K562 (cell line): Measurements from ENCODE around the gene HNF4A. TPM values are rescaled to one million over a fixed set of nuclear protein-coding genes. Genes with fewer than 3 reads are reported as not detected.

ENCODE experiments used
- ATAC-seq: fragments of 200-7000 bp; cut with Tn5 transposase; 3 replicates; pipeline ENCODE4 v1.9.1; 2020; ENCODE audit warnings: moderate library complexity
- BruUV-seq: library from RNA; stranded (reverse); fragments of 400-500 nt; replicated peaks from 2 replicates; lab custom pipeline; 2021; lab: Mats Ljungman, UMichigan
- CTCF ChIA-PET: fragments of 300-600 bp; formaldehyde crosslinking; extraction: SDS; loops from one replicate; lab custom pipeline; 2021; ENCODE audit warnings: low intra/inter-chr PET ratio; lab: Yijun Ruan, JAX
- POLR2A ChIA-PET: fragments of 300-600, 350-650 bp; sonication (Branson Sonifier 250); formaldehyde crosslinking; extraction: SDS; loops from one replicate; lab custom pipeline; 2021; ENCODE audit warnings: antibody characterized with exemption, inconsistent platforms; lab: Yijun Ruan, JAX
- DNase-seq, 4 experiments: peaks; one replicate each; pipeline versions ENCODE4 v3.0.0 to v3.0.0-alpha.2; 2011 to 2018; ENCODE audit warnings: low spot score in 3 of 4, mixed read lengths in 3 of 4; ENCODE audit errors: extremely low read depth in 1 of 4
- FAIRE-seq: peaks from 2 replicates; lab custom pipeline; 2011; peaks lifted over from hg19 to GRCh38; lab: Jason Lieb, UNC
- H2AFZ ChIP-seq: 2 replicates; pipeline ENCODE4 v1.6.0; 2011; ENCODE audit warnings: low read depth, low read length, control low read depth, inconsistent platforms
- H3K27ac ChIP-seq: fragments of 200-600 bp; 3 replicates; pipeline ENCODE4 v1.8.0; 2011; ENCODE audit warnings: low read depth, mild to moderate bottlenecking, control low read depth, inconsistent platforms, low read length, moderate library complexity, mixed read lengths; ENCODE audit errors: extremely low read depth
- H3K27me3 ChIP-seq, 2 experiments: fragments of 300-600 bp in 1 of 2; 2 replicates in 1 of 2; 3 replicates in 1 of 2; pipeline versions ENCODE4 v1.6.0 to v1.8.0; 2011; ENCODE audit warnings: inconsistent platforms in 2 of 2, low read length in 2 of 2, mild to moderate bottlenecking in 1 of 2, mixed read lengths in 1 of 2, moderate library complexity in 1 of 2; ENCODE audit not compliant: control insufficient read depth in 2 of 2, insufficient read depth in 2 of 2
- H3K36me3 ChIP-seq: fragments of 300-600 bp; 3 replicates; pipeline ENCODE4 v1.8.0; 2011; ENCODE audit warnings: mild to moderate bottlenecking, low read length, inconsistent platforms; ENCODE audit not compliant: control insufficient read depth, insufficient read depth
- H3K4me1 ChIP-seq, 2 experiments: fragments of 200-600 bp in 1 of 2; replicated peaks in 1 of 2; 2 replicates in 1 of 2; 3 replicates in 1 of 2; pipeline versions ENCODE4 v1.5.1 to v1.8.0; 2011; ENCODE audit warnings: inconsistent platforms in 2 of 2, low read length in 2 of 2, mild to moderate bottlenecking in 1 of 2, mixed read lengths in 1 of 2, moderate library complexity in 1 of 2; ENCODE audit not compliant: control insufficient read depth in 2 of 2, insufficient read depth in 2 of 2
- H3K4me2 ChIP-seq: 2 replicates; pipeline ENCODE4 v1.6.1; 2011; ENCODE audit warnings: low read length, control low read depth, inconsistent platforms, mixed read lengths; ENCODE audit not compliant: insufficient read depth
- H3K4me3 ChIP-seq: fragments of 200-600 bp; sonication (generic), shearing (Covaris generic); 2 replicates; pipeline ENCODE4 v1.5.1; 2016; ENCODE audit warnings: control low read depth, inconsistent platforms
- H3K79me2 ChIP-seq: fragments of 200-600 bp; 3 replicates; pipeline ENCODE4 v1.8.0; 2011; ENCODE audit warnings: low read length, inconsistent platforms; ENCODE audit not compliant: control insufficient read depth, insufficient read depth
- H3K9ac ChIP-seq, 2 experiments: 2 replicates each; pipeline versions ENCODE4 v1.6.0 to v1.6.1; 2011; ENCODE audit warnings: low read depth in 2 of 2, low read length in 2 of 2, control low read depth in 1 of 2, inconsistent platforms in 1 of 2, mild to moderate bottlenecking in 1 of 2, mixed read lengths in 1 of 2; ENCODE audit not compliant: insufficient read depth in 1 of 2
- H3K9me1 ChIP-seq: one replicate; pipeline ENCODE4 v1.6.0; 2011; ENCODE audit warnings: inconsistent platforms, mild to moderate bottlenecking, low read length, moderate library complexity; ENCODE audit not compliant: control insufficient read depth, insufficient read depth
- H3K9me3 ChIP-seq: replicated peaks from 2 replicates; pipeline ENCODE4 v1.5.1; 2011; ENCODE audit warnings: low read depth, low read length, inconsistent platforms; ENCODE audit not compliant: control insufficient read depth, insufficient read depth
- H4K20me1 ChIP-seq: replicated peaks from 2 replicates; pipeline ENCODE4 v1.6.1; 2011; ENCODE audit warnings: low read length, inconsistent platforms, mixed read lengths; ENCODE audit not compliant: control insufficient read depth, insufficient read depth
- BCOR ChIP-seq: fragments of 450-650 bp; IDR thresholded peaks from 2 replicates; pipeline ENCODE4 v1.6.1; 2016
- MLLT1 ChIP-seq, 2 experiments: fragments of 450-650 bp; IDR thresholded peaks; 2 replicates each; pipeline ENCODE4 v1.6.1; 2016
- NBN ChIP-seq: fragments of 450-650 bp; IDR thresholded peaks from 2 replicates; pipeline ENCODE4 v1.6.1; 2016; ENCODE audit warnings: low read depth, mild to moderate bottlenecking
- RBM25 ChIP-seq: fragments of 200-400 bp; formaldehyde crosslinking; IDR thresholded peaks from 2 replicates; pipeline ENCODE4 v1.6.1; 2018; ENCODE audit warnings: low read length, low read depth, moderate library complexity; ENCODE audit not compliant: severe bottlenecking
- SMARCA5 ChIP-seq: fragments of 450-650 bp; IDR thresholded peaks from 2 replicates; pipeline ENCODE4 v1.6.1; 2016
- ZBTB40 ChIP-seq, 2 experiments: fragments of 450-650 bp in 1 of 2; sonication (generic) in 1 of 2; formaldehyde crosslinking in 1 of 2; IDR thresholded peaks; 2 replicates each; pipeline versions ENCODE4 v1.7.1 to v1.9.0; 2016 to 2022; ENCODE audit warnings: inconsistent platforms in 1 of 2, mild to moderate bottlenecking in 1 of 2, missing genetic modification reagents in 1 of 2
- ZKSCAN3 ChIP-seq: fragments of 250-450 bp; sonication (Bioruptor Pico); IDR thresholded peaks from 2 replicates; pipeline ENCODE4 v1.4.0; 2020
- WGBS: fragments of 100-300 bp; shearing (Covaris generic); methylation state at CpG from one replicate; pipeline ENCODE4 v1.1.6; 2016; ENCODE audit warnings: low coverage, mixed read lengths; ENCODE audit not compliant: insufficient coverage; ENCODE audit errors: missing lambda C conversion rate; 5-methylcytosine and 5-hydroxymethylcytosine counted together
- in situ Hi-C: fragments of 300-500 bp; cut with MboI; formaldehyde crosslinking; loops from 4 replicates; pipeline ENCODE4 v1.15.0; 2018; ENCODE audit warnings: inconsistent platforms, mixed read lengths
- intact Hi-C: fragments of 100-400 bp; cut with micrococcal nuclease; formaldehyde crosslinking; loops from 2 replicates; pipeline ENCODE4 v1.14.2; 2022
- polyA plus RNA-seq, 8 experiments: library from polyadenylated mRNA; depleted of rRNA in 4 of 8; stranded (reverse) in 5 of 8; unstranded in 3 of 8; fragments of >200 nt; fragmentation: Nextera tagmentation in 2 of 8; fragmentation: Illumina TruSeq in 1 of 8; extraction: Ambion mirVana in 2 of 8; extraction: Trizol in 1 of 8; gene quantifications; 2 replicates each; pipeline versions ENCODE4 v1.2.1 to v1.2.3, GENCODE V29; 2011 to 2014; ENCODE audit warnings: inconsistent platforms in 1 of 8, missing spikeins in 1 of 8
- total RNA-seq, 7 experiments: library from RNA; depleted of rRNA in 6 of 7; stranded (reverse); fragments of >200 nt in 6 of 7; fragmentation: Illumina TruSeq in 2 of 7; extraction: Trizol in 2 of 7; gene quantifications; 2 replicates each; pipeline versions ENCODE4 v1.2.1 to v1.2.3, GENCODE V29; 2011 to 2021; ENCODE audit warnings: low replicate concordance in 1 of 7

The HNF4A gene
- total and polyA plus RNA-seq, 9 of the 15 experiments (the other 6 are each of a cell fraction or from before 2014, with no cell fraction given), result 0.03 to 0.27 (median 0.08) TPM; not detected in 5

GRCh38 chr20:44389871-44390270, 34.4 kb downstream of the HNF4A start:
- no peak overlapping the region for H3K4me2 ChIP-seq
- intact Hi-C loops, result loop anchor here (5.0 kb wide), 1 partner anchor 292 kb away; no protein-coding TSS in a partner anchor
- DNase-seq (no peak), ATAC-seq (no peak), FAIRE-seq (no peak)
- peaks cover 9 to 17% of the 10 kb centered on the region in 2 experiments for H3K4me1 ChIP-seq
- POLR2A ChIA-PET, result interaction anchor here (1.6 kb wide), 1 partner anchor 9 kb away, joined by 5 read pairs; no protein-coding TSS in a partner anchor
- H3K9me3 ChIP-seq, result no peaks in the 10 kb centered on the region
- CTCF ChIA-PET, result interaction anchor here (2.1 to 4.8 kb wide), 2 partner anchors 72 to 220 kb away, joined by 13 to 54 read pairs; no protein-coding TSS in a partner anchor
- 9% methylated on average over 6 of the region's 6 CpGs for WGBS
- no TSS peak for BruUV-seq
- no peak overlapping the region for H2AFZ ChIP-seq
- no peak overlapping the region for H3K9ac ChIP-seq
- H3K9me1 ChIP-seq, result no peaks in the 10 kb centered on the region
- H4K20me1 ChIP-seq, result no peaks in the 10 kb centered on the region; the same call in 1 of the 2 replicates
- no peak overlapping the region for H3K27ac ChIP-seq
- H3K36me3 ChIP-seq, result no peaks in the 10 kb centered on the region
- in situ Hi-C loops, result loop anchor here (5.0 kb wide), 1 partner anchor 72 kb away; no protein-coding TSS in a partner anchor
- H3K79me2 ChIP-seq, result no peaks in the 10 kb centered on the region
- H3K4me3 ChIP-seq, result no peak overlapping the region
- H3K27me3 ChIP-seq, result peaks cover 2 to 20% of the 10 kb centered on the region in 2 experiments; a peak in 2 of 5 replicates
- no peak for TF ChIP-seq NBN
- peak; percentile 82 for TF ChIP-seq BCOR
- no peak for TF ChIP-seq ZBTB40 (IDR thresholded peaks at IDR 0.05)
- no peak for TF ChIP-seq ZBTB40 (CRISPR knock-in tag; IDR thresholded peaks at IDR 0.05)
- peak; percentile 74 for TF ChIP-seq RBM25
- TF ChIP-seq MLLT1 (IDR thresholded peaks at IDR 0.05), result no peak
- TF ChIP-seq ZKSCAN3 (CRISPR knock-in tag), result no peak
- 0 out of 2 replicates have a peak, but pooled peaks have one; percentile 21 for TF ChIP-seq SMARCA5
